Activated CD8-positive, alpha-beta memory T cell treated with anti-CD3 and anti-CD28 coated beads, Interleukin-2, amount 50 U/mL, for 1 hour (primary cell): ENCODE data around the gene MED1.
"Not testable (repeated sequence)": the region's sequence is repeated elsewhere in the genome, so short reads cannot be mapped to it uniquely, and the experiment has no call there.

ENCODE experiments used
- DNase-seq: peaks from one replicate; pipeline ENCODE4 v3.0.0-alpha.2; 2020; ENCODE audit errors: extremely low read depth

Gene MED1, protein sequence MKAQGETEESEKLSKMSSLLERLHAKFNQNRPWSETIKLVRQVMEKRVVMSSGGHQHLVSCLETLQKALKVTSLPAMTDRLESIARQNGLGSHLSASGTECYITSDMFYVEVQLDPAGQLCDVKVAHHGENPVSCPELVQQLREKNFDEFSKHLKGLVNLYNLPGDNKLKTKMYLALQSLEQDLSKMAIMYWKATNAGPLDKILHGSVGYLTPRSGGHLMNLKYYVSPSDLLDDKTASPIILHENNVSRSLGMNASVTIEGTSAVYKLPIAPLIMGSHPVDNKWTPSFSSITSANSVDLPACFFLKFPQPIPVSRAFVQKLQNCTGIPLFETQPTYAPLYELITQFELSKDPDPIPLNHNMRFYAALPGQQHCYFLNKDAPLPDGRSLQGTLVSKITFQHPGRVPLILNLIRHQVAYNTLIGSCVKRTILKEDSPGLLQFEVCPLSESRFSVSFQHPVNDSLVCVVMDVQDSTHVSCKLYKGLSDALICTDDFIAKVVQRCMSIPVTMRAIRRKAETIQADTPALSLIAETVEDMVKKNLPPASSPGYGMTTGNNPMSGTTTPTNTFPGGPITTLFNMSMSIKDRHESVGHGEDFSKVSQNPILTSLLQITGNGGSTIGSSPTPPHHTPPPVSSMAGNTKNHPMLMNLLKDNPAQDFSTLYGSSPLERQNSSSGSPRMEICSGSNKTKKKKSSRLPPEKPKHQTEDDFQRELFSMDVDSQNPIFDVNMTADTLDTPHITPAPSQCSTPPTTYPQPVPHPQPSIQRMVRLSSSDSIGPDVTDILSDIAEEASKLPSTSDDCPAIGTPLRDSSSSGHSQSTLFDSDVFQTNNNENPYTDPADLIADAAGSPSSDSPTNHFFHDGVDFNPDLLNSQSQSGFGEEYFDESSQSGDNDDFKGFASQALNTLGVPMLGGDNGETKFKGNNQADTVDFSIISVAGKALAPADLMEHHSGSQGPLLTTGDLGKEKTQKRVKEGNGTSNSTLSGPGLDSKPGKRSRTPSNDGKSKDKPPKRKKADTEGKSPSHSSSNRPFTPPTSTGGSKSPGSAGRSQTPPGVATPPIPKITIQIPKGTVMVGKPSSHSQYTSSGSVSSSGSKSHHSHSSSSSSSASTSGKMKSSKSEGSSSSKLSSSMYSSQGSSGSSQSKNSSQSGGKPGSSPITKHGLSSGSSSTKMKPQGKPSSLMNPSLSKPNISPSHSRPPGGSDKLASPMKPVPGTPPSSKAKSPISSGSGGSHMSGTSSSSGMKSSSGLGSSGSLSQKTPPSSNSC (N-terminal part only)

DNA sequence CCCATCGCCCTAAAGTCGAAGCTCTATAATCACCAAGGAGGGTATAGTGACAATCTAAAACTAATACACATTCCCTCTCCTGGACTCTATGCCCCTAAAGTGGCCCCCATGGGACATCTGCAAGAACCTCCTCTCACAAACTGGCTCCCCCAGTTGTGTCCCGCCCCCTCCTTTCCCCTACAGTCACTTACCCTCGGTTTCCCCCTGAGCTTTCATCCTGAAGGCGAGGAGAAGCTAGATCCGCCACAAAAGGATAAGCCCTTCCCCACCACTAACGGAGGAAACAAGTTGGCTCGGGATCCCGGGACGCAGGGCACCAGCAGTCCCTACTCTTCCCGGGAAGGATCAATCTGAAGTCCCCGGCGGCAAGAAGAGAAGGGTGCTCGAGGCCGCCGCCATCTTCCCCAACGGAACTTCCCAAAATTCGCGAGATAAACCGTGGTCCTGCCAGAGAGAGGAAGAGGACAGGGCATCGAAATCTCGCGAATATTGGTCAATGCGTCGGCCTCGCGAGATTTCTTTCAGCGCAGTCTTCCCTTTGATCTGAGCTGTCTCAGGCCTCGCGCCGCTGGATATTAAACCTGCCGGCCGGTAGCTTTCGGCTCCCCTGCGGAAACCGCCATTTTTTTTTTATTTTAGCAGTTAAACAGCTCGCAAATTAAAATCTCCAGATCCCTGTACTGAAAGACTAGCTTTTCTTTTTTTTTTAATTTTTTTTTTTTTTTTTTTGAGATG lies at the start of gene MED1:
TSS of gene MED1 (minus strand) at position 417 of the 735 bp plus-strand sequence. CDS start at position 216, 201 bp downstream.
- peak; percentile 86 for DNase-seq

DNA sequence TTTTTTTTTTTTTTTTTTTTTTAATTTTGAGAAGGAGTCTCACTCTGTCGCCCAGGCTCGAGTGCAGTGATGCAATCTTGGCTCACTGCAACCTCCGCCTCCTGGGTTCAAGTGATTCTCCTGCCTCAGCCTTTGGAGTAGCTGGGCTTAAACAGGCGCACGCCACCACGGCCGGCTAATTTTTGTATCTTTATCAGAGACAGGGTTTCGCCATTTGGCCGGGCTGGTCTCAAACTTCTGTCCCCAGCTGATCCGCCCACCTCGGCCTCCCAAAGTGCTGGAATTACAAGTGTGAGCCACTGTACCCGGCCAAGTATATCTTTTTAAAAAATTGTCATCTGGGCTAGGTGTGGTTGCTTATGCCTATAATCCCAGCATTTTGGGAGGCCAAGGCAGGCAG lies 45.9 kb upstream of the MED1 start:
- not testable (repeated sequence) for DNase-seq

DNA sequence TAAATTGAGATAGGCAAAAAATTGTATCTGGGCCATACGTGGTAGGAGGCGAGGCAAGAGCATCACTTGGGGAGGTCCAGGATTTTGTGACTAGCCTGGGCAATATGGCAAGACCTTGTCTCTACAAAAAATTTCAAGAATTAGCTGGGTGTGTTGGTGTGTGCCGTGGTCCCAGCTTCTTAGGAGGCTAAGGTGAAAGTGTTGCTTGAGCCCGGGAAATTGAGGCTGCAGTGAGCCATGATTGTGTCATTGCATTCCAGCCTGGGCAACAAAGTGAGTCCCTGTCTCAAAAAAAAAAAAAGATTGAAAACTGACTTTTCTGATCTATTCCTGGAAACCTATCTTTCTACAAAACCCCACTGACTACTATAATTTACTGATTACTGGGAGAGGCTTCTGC lies 36.9 kb upstream of the MED1 start:
- DNase-seq: no peak

DNA sequence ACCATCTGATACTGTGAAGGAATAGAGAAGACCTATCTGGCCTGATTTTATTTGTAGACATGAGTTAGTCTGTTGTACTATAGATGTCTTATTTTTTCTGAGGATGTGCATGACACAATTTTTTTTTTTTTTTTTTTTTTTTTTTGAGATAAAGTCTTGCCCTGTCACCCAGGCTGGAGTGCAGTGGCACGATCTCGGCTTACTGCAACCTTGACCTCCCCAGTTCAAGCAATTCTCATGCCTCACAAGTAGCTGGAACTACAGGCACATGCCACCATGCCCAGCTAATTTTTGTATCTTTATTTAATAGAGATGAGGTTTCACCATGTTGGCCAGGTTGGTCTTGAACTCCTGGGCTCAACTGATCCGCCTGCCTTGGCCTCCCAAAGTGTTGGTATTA lies 36.4 kb upstream of the MED1 start:
- DNase-seq: not testable (repeated sequence)

DNA sequence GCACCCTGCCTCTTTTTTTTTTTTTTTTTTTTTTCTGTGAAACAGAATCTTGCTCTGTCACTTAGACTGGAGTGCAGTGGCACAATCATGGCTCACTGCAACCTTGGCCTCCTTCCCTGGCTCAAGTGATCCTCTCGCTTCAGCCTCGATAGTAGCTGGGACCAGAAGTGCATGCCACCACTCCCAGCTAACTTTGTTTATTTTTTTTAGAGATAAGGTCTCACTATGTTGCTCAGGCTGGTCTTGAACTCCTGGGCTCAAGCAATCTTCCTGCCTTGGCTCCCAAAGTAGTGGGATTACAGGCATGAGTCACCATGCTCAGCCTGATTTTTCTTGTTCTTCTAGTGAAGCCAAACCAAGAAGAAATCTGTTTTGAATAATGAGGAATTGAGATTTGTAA lies 35.2 kb upstream of the MED1 start:
- no peak for DNase-seq

DNA sequence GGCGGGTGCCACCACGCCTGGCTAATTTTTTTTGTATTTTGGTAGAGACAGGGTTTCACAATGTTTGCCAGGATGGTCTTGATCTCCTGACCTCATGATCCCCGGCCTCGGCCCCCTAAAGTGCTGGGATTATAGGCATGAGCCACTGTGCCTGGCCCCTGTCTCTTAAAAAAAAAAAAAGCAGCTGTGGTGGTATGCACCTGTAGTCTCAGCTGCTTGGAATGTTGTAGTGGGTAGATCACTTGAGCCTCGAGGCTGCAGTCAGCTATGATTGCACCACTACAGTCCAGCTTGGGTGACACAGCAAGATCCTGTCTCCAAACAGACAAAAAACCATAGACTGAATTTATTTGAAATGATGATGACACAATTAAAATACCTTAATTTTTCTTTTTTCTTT lies 34.5 kb upstream of the MED1 start:
- no peak for DNase-seq

DNA sequence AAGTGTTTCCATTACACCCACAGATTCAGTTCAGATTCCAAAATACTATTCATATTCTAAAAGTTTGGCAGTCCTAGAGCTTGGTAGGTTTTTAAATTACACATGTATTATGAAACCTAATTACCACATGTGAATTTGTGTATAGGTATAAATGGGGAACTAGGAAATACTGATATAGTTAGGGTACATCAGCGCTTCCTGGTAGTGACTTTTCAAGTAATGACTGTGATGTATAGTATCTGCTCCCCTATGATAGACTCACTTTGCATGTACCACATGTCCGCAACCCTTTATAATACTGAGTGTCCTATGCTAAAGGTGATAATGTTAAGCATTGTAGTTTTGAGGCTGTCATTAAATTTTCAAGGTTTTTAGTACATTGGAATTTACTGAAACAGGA lies 33.1 kb upstream of the MED1 start:
- DNase-seq: no peak

DNA sequence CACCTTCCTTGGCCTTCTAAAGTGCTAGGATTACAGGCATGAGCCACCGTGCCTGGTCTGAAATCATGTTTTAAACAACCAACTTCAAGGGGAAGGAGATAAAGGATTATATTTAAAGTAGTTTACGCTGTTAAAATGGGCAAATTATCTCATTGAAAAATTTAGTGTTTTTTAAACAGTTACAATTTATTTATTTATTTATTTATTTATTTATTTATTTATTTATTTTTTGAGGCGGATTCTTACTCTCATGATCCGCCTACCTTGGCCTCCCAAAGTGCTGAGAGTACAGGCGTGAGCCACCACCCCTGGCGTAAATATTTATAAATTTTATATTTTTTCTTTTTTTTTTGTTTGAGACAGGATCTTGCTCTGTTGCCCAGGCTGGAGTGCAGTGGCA lies 32.4 kb upstream of the MED1 start:
- no peak for DNase-seq

DNA sequence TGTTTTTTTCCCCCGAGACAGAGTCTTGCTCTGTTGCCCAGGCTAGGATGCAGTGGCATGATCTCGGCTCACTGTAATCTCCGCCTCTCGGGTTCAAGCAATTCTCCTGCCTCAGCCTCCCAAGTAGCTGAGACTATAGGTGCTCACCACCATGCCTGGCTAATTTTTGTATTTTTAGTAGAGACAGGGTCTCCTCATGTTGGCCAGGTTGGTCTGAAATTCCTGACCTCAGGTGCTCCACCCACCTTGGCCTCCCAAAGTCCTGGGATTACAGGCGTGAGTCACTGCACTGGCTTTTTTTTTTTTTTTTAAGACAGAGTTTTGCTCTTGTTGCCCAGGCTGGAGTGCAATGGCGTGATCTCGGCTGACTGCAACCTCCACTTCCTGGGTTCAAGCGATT lies 28.6 kb upstream of the MED1 start:
- DNase-seq: not testable (repeated sequence)

DNA sequence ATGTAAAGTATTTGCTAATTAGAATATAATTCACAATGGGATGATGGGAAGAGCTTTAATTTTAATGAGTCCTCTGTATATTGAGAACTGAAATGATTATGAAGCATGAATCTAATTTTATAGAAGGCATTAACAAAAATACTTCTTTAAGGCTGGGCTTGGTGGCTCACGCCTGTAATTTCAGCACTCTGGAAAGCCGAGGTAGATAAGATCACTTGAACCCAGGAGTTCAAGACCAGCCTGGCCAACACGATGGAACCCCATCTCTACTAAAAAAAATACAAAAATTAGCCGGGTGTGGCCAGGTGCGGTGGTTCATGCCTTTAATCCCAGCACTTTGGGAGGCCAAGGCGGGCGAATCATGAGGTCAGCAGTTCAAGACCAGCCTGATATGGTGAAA lies 22.2 kb upstream of the MED1 start:
- DNase-seq: no peak

DNA sequence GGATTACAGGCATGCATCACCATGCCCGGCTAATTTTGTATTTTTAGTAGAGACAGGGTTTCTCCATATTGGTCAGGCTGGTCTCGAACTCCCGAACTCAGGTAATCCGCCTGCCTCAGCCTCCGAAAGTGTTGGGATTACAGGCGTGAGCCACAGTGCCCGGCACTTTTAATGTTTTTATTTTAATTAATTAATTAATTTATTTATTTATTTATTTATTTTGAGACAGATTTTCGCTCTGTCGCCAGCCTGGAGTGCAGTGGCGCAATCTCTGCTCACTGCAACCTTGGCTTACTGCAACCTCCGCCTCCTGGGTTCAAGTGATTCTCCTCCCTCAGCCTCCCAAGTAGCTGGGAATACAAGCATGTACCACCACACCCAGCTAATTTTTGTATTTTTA lies 17.5 kb upstream of the MED1 start:
- not testable (repeated sequence) for DNase-seq

DNA sequence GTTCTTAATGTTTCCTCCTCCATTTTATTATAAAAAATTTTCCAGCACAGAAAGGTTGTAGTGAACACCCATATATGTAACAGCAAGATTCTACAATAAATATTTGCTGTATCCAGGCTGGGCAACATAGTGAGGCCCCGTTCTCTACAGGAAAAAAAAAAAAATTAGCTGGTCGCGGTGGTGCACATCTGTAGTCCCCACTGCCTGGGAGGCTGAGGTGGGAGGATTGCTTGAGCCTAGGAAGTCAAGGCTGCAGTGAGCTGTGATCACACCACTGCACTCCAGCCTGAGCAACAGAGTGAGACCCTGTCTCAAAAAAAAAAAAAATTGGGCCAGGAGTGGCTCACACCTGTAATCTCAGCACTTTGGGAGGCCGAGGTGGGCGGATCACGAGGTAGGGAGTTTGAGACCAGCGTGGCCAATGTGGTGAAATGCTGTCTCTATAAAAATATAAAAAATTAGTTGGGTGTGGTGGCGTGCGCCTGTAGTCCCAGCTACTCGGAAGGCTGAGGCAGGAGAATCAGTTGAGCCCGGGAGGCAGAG lies 13.6 kb upstream of the MED1 start:
- DNase-seq: not testable (repeated sequence)

DNA sequence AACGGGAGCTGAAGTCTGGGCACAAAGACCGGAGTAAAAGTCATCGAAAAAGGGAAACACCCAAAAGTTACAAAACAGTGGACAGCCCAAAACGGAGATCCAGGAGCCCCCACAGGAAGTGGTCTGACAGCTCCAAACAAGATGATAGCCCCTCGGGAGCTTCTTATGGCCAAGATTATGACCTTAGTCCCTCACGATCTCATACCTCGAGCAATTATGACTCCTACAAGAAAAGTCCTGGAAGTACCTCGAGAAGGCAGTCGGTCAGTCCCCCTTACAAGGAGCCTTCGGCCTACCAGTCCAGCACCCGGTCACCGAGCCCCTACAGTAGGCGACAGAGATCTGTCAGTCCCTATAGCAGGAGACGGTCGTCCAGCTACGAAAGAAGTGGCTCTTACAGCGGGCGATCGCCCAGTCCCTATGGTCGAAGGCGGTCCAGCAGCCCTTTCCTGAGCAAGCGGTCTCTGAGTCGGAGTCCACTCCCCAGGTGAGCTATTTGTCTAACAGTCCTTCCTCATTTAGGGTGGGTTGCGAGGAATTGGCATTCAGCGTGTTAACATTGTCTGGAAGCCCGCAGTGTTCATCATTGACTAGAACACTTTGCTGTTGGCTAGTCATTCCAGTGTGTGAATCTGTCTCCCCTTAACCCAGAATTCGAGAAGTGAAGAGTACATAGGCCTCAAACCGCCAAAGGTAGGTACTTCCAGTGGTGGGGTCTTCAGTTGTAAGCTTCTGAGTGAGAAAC lies 11.7 kb upstream of the MED1 start:
- DNase-seq: no peak

DNA sequence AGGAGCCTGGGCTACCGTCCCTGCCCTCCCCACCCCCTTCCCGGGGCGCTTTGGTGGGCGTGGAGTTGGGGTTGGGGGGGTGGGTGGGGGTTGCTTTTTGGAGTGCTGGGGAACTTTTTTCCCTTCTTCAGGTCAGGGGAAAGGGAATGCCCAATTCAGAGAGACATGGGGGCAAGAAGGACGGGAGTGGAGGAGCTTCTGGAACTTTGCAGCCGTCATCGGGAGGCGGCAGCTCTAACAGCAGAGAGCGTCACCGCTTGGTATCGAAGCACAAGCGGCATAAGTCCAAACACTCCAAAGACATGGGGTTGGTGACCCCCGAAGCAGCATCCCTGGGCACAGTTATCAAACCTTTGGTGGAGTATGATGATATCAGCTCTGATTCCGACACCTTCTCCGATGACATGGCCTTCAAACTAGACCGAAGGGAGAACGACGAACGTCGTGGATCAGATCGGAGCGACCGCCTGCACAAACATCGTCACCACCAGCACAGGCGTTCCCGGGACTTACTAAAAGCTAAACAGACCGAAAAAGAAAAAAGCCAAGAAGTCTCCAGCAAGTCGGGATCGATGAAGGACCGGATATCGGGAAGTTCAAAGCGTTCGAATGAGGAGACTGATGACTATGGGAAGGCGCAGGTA lies 11.0 kb upstream of the MED1 start:
- DNase-seq: no peak

DNA sequence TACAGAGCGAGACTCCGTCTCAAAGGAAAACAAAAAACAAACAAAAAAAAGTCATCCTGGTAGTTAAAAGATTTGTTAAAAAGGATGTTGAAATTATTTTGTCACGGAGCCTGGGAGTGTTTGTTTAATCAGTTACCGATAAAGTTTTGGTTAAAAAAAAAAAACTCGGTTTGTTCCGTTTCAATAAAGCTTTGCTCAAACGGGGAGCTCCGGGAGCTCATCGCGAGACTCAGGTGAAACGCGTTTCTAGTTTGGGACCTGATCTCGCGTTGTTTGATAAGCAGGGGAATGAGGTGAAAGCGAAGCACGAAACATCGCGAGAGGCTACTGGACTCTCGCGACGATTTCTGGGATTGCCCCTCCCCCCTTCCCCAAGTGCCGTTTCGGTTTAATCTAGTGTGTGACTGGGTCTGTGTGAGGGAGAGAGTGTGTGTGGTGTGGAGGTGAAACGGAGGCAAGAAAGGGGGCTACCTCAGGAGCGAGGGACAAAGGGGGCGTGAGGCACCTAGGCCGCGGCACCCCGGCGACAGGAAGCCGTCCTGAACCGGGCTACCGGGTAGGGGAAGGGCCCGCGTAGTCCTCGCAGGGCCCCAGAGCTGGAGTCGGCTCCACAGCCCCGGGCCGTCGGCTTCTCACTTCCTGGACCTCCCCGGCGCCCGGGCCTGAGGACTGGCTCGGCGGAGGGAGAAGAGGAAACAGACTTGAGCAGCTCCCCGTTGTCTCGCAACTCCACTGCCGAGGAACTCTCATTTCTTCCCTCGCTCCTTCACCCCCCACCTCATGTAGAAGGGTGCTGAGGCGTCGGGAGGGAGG lies 10.3 kb upstream of the MED1 start, which contains the start of gene CDK12:
TSS of gene CDK12 (plus strand) at position 374 of the 813 bp plus-strand sequence. CDS start 586 bp downstream, outside the sequence.
- peak; percentile 95 for DNase-seq

DNA sequence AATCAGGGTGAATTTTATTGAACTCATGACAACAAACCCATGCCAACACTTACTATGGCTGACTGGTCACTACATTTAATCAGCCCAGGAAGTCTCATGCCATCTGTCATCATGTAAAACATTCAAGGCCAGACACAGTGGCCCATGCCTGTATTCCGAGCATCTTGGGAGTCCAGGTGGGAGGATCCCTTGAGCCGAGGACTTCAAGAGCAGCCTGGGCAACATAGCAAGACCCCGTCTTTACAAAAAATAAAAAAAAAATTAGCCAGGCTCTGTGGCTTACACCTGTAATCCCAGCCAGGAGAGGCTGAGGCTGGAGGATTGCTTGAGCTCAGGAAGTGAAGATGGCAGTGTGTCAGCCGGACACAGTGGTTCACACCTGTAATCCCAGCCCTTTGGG lies 4.9 kb upstream of the MED1 start:
- no peak for DNase-seq

DNA sequence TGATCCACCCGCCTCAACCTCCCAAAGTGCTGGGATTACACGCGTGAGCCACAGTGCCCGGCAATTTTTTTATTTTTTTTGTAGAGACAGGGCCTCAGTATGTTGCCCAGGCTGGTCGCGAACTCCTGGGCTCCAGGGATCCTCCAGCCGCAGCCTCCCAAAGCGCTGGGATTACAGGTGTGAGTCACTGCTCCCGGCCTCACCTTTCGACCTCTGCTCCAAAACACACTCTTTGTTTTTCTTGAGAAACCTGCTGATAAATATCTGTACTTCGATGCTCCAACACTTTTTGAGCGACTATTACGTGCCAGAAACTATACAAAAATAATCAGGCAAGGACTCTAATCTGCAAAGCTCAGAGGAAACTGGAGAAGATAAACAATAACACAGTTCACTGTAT lies 1.0 kb downstream of the MED1 start:
- no peak for DNase-seq

DNA sequence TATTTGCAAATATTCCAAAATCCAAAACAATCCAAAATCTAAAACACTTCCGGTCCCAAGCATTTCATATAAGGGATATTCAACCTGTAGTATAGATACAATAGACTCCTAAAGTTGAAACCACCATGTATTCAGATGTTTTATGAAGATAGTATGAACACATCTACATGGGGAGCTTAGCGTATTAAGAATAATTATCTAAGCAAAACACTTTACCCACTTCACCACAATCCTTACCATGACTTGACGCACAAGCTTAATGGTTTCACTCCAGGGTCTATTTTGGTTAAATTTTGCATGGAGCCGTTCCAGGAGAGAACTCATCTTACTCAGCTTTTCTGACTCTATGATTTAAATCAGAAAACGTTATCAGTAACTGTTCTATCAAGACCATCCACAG lies 3.5 kb downstream of the MED1 start:
- no peak for DNase-seq

DNA sequence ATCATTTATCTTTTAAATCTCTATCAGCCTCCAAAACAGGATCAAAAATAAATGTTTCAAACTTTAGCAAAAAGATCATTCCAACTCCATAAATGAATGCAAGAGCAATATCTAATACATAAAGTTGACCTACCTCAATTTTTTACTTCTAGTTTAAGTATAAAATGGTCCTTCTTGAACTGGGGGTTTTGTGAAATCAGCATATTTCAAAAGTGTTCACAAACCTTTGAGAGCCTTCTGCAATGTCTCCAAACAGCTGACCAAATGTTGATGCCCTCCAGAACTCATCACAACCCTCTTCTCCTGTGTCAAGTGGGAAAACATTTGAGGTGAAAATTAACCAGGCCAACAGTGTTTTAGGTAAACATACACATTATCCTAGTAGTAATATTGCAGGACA lies 7.7 kb downstream of the MED1 start:
- DNase-seq: no peak
